HG02759 (cell line): ENCODE measurements around the gene HEPHL1.
"Not testable (repeated sequence)": the region's sequence is repeated elsewhere in the genome, so short reads cannot be mapped to it uniquely, and the experiment has no call there.

Source experiments
- ATAC-seq: cut with Tn5 transposase; IDR thresholded peaks from one replicate; pipeline ENCODE4 v1.9.1; 2021; ENCODE audit warnings: mild to moderate bottlenecking, moderate library complexity; ENCODE audit not compliant: unreplicated experiment

Gene HEPHL1, protein sequence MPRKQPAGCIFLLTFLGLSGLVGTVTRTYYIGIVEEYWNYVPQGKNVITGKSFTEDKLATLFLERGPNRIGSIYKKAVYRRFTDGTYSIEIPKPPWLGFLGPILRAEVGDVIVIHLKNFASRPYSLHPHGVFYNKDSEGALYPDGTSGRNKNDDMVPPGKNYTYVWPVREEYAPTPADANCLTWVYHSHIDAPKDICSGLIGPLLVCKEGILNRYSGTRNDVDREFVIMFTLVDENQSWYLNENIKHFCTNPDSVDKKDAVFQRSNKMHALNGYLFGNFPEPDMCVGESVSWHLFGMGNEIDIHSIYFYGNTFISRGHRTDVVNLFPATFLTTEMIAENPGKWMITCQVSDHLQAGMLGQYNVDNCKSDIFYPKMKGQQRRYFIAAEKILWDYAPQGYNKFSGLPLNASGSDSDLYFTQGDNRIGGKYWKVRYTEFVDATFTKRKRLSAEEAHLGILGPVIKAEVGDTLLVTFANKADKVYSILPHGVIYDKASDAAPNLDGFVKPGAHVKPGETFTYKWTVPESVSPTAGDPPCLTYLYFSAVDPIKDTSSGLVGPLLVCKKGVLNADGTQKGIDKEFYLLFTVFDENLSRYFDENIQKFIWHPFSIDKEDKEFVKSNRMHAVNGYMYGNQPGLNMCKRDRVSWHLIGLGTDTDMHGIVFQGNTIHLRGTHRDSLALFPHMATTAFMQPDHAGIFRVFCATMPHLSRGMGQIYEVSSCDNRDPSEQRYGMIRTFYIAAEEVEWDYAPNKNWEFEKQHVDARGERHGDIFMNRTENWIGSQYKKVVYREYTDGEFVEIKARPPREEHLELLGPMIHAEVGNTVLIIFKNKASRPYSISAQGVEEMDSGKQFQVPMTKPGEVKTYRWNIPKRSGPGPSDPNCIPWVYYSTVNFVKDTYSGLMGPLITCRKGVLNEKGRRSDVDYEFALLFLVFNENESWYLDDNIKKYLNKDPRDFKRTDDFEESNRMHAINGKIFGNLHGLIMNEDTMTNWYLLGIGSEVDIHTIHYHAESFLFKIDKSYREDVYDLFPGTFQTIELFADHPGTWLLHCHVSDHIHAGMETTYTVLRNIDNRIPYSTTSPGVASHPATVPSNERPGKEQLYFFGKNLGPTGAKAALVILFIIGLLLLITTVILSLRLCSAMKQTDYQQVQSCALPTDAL

DNA sequence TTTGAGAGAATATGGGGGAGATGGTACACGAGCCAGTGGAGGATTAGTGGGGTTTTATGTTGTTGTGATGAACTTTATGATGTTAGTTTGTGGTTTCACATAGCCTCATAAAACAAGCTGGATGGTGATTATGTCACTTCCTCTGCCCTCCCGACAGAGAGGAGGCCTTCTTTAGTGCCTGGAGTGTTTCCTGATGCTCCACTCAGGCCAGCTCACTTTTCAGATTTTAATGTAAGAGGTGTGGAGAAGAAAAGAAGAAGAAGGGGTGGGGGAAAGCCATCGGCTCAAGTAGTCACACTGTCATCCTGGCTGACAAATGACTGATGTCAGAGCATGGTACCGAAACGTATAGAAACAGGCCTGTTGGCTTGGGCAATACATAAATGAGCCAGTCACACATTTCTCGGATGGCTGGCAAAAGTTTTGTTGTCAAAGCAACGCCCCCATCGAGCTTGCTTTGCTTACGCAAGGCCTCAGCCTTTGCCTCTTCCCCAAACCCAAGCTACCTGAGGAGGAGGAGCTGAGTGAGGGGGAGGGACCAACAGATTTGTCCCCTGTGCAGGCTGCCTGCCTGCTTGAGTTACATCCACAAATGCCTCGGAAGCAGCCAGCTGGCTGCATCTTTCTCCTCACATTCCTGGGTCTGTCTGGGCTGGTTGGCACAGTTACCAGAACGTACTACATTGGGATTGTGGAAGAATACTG lies at the start of gene HEPHL1:
Gene HEPHL1 (plus strand): TSS at position 578 of the 705 bp plus-strand sequence. CDS start 15 bp downstream, at position 593.
- no peak for ATAC-seq

DNA sequence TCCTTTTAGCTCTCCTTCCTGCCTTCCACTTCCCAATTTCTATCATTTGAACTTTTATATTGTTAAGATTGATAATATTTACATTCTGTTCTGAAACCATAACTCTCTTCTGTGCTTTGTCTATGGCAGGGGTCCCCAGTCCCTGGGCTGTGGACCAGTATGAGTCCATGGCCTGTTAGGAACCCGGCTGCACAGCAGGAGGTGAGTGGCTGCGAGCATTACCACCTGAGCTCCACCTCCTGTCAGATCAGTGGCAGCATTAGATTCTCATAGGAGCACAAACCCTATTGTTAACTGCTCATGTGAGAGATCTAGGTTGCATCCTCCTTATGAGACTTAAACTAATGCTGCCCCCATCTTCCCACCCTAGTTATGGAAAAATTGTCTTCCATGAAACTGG lies 48.4 kb upstream of the HEPHL1 start:
- no peak for ATAC-seq

DNA sequence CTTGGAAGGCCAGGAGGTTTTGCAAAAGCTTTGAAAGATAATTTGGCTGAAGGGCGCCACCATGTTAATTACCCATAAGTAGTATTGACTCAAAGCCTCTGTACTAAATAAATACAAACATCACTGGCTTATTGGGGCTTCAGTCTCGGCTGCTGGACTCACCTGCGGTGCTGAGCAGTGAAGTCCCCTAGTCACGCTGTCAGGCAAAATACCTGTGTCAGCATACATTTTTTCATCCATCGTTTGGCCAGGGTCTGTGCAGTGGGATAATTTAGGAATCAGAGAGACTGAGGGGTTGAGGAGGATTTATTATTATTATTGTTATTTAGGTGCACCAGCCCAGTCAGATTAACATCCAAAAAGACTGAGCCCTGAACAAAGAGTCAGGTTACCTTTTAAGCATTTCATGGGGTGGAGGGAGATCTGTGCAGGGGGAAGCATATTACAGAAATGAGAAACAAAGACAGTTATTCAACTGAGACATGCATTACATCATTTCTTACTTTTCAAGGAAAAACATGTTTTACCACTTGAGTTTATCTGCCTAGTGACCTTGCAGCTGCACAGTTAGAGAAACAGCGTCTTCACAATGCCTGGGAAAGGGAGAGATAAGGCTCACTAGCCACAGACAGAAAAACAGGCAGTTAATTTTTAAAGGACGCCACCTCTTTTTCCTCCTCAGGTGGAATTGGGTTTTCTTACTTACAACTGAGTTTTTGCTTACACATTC lies 47.7 kb upstream of the HEPHL1 start:
- not testable (repeated sequence) for ATAC-seq

DNA sequence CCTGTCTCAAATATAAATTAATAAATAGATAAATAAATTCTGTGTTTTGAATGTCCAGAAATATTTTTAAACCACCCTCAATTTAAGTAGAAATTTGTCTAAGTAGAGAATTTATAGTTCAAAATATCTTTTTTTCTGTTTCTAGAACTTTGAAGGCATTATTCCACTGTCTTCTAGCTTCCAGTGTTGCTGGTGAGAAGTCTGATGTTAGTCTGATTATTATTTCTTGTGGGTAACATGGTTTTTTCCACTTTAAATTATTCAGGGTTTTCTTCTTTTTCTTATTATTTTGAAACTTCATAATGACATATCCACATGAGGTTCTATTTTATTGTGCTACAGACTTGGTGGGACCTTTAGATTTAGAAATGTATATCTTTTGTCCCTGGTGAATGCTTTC lies 46.4 kb upstream of the HEPHL1 start:
- ATAC-seq = no peak

DNA sequence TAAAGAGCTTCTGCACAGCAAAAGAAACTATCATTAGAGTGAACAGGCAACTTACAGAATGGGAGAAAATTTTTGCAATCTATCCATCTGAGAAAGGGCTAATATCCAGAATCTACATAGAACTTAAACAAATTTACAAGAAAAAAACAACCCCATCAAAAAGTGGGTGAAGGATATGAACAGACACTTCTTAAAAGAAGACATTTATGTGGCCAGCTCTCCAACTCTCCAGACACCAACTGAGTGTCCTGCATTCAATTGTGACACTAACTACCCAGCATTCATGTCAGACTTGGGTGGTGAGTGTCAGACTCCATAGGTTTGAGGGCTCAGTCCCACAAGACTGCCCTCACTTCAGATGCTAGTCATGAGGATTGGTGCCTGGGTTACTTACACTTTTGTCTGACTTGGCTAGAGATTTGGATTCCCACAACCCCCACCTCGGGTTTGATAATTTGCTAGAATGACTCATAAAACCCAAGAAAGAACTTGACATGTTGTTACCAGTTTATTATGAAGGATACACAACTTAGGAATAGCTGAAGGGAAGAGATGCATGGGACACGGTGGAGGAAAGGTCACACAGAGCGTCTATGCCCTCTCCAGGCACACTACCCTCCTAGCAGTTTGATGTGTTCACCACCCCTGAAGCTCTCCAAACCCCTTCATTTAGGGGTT lies 44.4 kb upstream of the HEPHL1 start:
- not testable (repeated sequence) for ATAC-seq

DNA sequence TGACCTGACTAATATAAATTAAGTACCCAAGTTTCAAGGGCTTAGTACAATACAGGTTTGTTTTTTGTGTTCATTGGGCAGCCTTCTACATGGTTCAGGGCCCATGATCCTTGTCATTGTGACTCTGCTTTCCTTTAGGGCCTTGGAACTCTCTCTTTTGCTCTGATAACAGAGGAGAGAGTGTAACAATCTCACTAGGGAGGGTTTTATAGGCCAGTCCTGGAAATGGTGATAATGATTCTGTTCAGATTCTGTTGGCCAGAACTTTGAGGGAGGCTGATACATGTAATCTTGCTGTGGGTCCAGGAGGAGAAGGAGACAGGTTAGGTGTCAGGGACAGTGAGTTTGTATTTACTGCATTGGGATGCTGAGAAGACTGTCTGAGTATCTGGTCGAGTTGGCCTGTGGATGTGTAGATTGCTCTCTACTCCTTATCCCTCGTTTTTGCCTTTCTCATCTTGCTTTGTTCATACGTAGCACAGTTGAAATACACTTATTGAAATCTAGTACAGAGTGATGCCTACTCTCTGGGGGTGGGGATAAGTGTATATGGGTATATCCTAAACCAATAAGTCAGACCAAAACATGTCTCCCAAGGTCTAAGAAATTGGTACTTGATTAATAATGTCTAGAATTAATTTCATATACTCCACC lies 37.5 kb upstream of the HEPHL1 start:
- ATAC-seq = no peak

DNA sequence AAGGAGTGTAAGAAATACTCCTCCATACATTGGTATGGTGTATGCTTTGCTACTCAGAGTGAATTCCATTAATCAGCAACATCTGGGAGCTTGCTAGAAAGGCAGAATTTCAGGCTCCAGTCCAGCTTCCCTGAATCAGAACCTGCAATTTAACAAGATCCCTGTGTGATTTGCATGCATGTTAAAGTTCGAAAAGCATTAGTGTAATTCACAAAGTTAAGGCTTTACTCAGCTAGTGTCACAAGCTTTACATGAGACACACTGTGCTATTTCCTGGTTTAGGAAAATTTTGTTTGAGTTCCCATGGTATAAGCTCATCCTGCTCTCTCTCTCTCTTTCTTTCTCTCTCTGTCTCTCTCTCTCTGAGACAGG lies 37.0 kb upstream of the HEPHL1 start:
- ATAC-seq = no peak

DNA sequence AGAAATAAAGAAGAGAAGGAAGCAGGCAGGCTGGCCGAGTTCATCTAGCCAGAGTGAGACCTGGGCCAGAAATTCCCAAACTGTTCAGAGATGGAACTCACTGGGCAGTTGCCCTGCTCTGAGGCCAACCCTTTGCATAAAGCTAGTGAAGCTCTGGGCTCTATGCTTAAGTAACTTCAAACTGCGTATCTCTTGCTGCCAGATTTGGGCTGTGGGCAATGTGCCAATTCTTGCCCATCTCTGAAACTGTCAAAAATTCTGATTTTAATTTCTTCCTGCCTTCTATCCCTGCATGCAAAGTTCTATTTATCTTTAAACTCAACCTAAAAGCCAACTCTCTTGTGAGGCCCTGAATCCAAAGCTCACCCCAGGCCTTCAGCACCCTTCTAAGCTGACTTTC lies 36.2 kb upstream of the HEPHL1 start:
- ATAC-seq = no peak

DNA sequence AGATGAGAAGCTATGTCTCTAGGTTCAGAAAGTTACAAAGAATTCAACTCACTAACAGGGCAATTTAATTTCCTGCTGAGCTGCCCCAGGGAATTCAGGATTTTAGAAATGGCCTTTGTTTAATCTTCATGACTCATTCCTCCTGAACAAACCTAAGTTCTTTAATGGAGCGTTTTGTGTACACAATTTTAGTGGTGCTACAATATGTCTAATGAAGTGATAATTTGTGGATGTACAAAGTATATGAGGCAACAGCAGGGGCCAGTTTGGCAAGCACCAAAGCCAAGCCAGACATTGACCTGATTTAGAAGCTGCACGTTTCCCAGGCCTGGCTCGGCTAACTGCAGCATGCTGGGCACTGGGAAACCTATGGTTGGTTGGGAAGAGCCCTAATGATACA lies 34.4 kb upstream of the HEPHL1 start:
- ATAC-seq = no peak

DNA sequence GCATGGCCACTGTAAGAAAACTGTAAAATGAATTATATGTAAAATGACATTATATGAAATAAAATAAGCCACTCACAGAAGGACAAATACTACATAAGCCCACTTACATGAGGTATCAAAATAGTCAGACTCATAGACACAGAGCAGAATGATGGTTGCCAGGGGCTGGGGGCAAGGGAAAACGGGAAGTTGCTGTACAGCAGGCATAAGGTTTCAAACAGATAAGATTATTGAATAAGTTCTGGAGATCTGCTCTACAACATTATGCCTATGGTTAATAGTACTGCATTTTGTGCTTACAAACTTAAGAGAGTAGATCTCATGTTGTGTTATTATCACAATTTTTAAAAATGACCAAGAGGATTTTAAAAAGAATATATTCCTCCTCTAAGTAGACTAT lies 32.7 kb upstream of the HEPHL1 start:
- no peak for ATAC-seq

DNA sequence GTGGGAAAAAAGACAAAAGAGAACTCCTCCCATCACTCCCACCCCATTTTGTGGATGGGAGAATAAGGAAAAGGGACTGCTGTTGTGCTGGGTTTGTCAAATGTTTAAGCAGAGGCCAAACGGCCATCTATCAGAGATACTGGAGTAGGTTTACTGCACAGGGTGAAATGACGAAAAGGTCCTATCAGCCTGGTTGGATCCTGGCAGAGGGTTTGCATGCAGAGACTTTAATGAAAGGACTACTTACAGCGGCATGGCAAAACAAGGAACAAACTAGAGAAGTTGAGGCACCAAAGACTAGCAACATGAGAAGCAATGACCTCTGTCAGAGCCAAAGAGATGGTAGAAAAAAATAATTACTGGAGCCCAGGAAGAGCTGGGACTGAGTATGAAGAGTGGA lies 32.2 kb upstream of the HEPHL1 start:
- no peak for ATAC-seq

DNA sequence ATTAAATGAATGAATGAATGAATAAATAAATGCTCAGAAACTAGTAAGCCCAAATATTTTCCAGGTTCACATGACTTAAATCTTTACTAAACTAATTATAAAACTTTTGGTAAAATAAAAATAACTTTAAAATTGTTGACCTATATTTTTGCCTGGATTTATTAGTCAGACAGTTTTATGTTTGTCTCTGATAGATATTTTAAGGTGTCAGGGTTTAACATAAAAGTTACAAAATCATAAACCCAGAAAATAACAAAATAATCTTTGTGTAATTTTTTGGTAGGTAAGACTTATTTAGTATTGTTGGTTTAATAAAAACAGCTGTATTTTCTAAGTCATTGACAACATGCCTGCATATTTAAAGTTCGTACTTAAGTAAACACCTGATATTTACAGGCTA lies 27.4 kb upstream of the HEPHL1 start:
- no peak for ATAC-seq

DNA sequence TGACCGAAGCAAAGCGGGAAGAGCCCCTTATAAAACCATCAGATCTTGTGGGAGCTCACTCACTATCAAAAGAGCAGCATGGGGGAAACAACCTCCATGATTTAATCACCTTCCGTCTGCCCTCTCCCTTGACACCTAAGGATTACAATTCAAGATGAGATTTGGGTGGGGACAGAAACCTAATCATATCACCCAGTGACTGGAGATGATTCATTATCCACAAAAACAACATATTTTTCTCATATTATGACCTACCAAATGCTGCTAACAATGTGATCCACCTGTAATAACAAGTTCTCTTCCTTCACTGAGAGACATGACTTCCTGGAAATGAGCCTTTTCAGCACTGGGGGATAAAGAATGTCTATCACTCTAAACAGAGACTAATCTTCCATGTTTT lies 23.4 kb upstream of the HEPHL1 start:
- ATAC-seq = no peak

DNA sequence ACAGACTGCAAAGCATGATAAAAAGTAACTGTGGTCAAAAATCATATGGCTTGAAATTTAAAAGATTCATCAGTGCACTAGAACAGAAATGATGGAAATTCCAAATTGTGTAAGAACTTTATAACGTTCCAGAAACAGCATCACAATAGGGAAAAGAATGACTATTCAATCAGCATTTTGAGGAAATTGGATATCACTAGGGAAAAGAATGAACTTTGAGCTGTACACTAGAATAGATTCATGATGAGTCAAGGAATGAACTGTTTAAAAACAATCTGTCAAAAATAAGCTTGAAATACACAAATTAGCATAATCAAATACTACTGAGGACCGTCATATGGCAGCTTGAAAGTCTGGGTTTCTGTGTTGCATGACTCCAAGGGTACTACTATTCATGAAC lies 20.5 kb upstream of the HEPHL1 start:
- ATAC-seq = no peak

DNA sequence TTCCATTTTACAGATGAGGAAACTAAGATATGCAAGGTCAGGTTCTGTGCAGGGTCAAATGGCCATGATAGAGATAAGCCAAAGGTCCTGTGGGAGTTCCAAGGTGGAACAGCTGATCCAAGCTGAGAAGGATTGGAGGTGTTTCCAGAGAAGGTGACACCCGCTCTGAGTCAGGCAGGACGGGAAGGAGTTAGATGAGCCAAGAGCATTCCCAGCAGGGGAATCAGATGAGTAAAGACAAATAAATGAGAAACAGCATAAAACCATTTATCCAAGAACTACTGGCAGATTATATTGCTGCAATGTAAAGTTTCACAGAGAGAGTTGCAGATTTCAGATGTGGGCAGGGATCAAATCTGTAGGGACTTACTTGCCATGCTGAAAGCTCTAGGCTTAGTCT lies 18.9 kb upstream of the HEPHL1 start:
- no peak for ATAC-seq

DNA sequence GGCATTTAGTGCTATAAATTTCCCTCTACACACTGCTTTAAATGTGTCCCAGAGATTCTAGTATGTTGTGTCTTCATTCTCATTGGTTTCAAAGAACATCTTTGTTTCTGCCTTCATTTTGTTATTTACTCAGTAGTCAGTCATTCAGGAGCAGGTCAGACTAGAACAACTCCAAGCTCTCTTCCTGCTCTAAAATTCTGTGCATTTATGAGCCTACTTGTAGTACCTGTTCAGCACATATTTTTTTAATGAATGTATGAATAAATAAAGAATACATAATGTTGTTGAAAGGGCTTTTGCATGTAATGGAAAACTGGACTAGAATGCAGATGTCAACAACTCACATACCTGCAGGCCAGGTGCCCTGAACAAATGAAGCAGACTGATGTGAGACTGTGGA lies 13.7 kb upstream of the HEPHL1 start:
- no peak for ATAC-seq

DNA sequence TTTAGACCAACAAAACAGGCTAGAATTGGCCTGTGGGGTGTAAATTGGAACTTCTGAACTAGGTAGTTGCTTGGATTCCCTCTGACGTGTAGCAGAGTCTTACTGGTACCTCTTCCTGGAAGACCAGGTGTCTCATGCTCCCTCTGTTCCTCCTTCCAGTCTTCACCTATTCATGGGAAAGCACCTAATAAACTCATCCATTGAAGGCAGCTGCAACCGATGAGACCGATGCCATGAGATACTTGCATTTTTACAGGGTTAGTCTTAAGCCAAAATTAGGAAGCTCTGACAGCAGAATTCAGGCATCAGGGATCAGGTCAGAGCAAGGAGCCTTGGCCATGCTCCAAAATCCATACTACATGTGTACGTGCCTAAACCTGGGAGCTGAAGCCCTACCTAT lies 13.2 kb upstream of the HEPHL1 start:
- no peak for ATAC-seq

DNA sequence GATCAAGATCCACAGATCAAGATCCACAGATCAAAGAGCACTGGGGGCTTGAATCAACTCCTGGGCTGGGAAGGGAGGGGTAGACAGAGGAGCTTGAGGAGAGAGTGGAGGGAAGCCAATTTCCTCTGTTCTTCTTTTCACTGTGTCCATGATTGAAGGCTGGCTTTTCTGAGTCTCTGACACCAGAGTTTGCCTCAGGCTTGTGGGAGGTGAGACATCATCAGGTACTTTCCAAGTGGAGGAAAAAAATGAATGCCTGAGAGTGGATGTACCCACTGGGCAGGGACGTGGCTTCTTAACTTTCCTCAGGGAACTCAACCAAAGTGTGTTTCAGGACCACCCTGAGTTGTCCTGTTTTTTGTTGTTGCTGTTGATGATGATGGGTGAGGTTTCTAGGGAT lies 11.0 kb upstream of the HEPHL1 start:
- ATAC-seq = no peak

DNA sequence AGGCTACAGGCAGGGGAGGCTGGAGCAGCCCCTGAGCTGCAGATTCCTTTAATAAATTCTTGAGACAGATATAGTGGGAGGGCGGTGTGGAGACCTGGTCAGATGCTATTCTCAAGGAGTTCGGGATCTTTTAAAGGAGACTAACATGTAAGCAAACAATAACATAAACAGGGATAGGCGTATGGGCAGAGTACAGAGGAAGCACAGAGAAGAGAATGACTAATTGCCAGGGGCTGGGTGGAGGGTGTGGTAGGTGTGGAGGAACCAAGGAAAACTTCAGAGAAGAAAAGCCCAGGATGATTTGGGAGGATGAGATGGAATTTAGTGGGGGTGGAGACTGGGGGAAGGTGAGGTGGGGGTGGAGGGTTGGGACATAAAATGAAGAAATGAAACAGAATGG lies 9.7 kb upstream of the HEPHL1 start:
- ATAC-seq = no peak
